Endodermal cell (in vitro differentiated cells): ENCODE results near the gene C1QTNF8. TPM values are rescaled to one million over a fixed set of nuclear protein-coding genes. Genes with fewer than 3 reads are reported as not detected.

Experiments used
- DNase-seq: peaks from one replicate; pipeline ENCODE4 v3.0.0-alpha.2; 2017
- H3K27ac ChIP-seq: 2 replicates; pipeline ENCODE4 v1.5.1; 2013; ENCODE audit warnings: mild to moderate bottlenecking, low read depth, low read length, moderate library complexity
- H3K27me3 ChIP-seq: 2 replicates; pipeline ENCODE4 v1.6.1; 2013; ENCODE audit warnings: mild to moderate bottlenecking, low read length, moderate library complexity; ENCODE audit not compliant: insufficient read depth, control insufficient read depth, poor library complexity, severe bottlenecking
- H3K36me3 ChIP-seq: 2 replicates; pipeline ENCODE4 v1.7.0; 2013; ENCODE audit warnings: mild to moderate bottlenecking, low read length, moderate library complexity; ENCODE audit not compliant: control insufficient read depth, insufficient read depth
- H3K4me1 ChIP-seq: one replicate; pipeline ENCODE4 v1.7.0; 2013; ENCODE audit warnings: low read length; ENCODE audit not compliant: control insufficient read depth, insufficient read depth
- H3K4me3 ChIP-seq: 2 replicates; pipeline ENCODE4 v1.5.1; 2013; ENCODE audit warnings: mild to moderate bottlenecking, low read length, moderate library complexity
- H3K9ac ChIP-seq: 2 replicates; pipeline ENCODE4 v1.6.1; 2013; ENCODE audit warnings: mild to moderate bottlenecking, low read length, moderate library complexity; ENCODE audit not compliant: poor library complexity, severe bottlenecking; ENCODE audit errors: extremely low read depth
- H3K9me3 ChIP-seq: 2 replicates; pipeline ENCODE4 v1.6.1; 2013; ENCODE audit warnings: mild to moderate bottlenecking, low read length, moderate library complexity; ENCODE audit not compliant: control insufficient read depth
- H3K27ac Mint-ChIP-seq: 2 replicates; pipeline ENCODE4 v1.8.0; 2020; ENCODE audit warnings: mixed read lengths
- H3K27me3 Mint-ChIP-seq: 2 replicates; pipeline ENCODE4 v1.8.0; 2021; ENCODE audit warnings: mild to moderate bottlenecking, mixed read lengths; ENCODE audit not compliant: insufficient read depth
- H3K36me3 Mint-ChIP-seq: 2 replicates; pipeline ENCODE4 v1.8.0; 2020; ENCODE audit warnings: low read depth, mixed read lengths
- H3K4me1 Mint-ChIP-seq: 2 replicates; pipeline ENCODE4 v1.8.0; 2020; ENCODE audit warnings: mixed read lengths
- H3K4me3 Mint-ChIP-seq: 2 replicates; pipeline ENCODE4 v1.8.0; 2020; ENCODE audit warnings: mild to moderate bottlenecking, moderate library complexity, mixed read lengths
- H3K9me3 Mint-ChIP-seq: 2 replicates; pipeline ENCODE4 v1.8.0; 2020; ENCODE audit warnings: mild to moderate bottlenecking, mixed read lengths
- CTCF ChIP-seq: fragments of 200-600 bp; sonication (generic); conservative IDR thresholded peaks from 2 replicates; pipeline ENCODE4 v1.5.0; 2021; ENCODE audit warnings: antibody characterized with exemption, mild to moderate bottlenecking
- WGBS, 2 experiments: methylation state at CpG; one replicate each; pipeline versions ENCODE4 v1.1.5 to v1.1.7; 2013; ENCODE audit warnings: missing lambda C conversion rate in 2 of 2, mixed read lengths in 1 of 2; ENCODE audit not compliant: insufficient coverage in 1 of 2, insufficient read length in 1 of 2; 5-methylcytosine and 5-hydroxymethylcytosine counted together
- total RNA-seq, 2 donors: library from RNA; stranded (reverse); fragmentation: NEBNext Ultra II Directional in 1 of 2; extraction: Animal tissue kit (Norgen Biotek cat#: 25700) in 1 of 2; gene quantifications; 2 replicates in 1 of 2; 3 replicates in 1 of 2; pipeline ENCODE4 v1.2.1, GENCODE V29; 2021

C1QTNF8 gene
- total RNA-seq, 2 donors from 2014 or later = 0.15 to 0.20 TPM

GRCh38 chr16:1062895-1063294 is 33.1 kb downstream of the C1QTNF8 start:
- Histone ChIP-seq H3K27me3 (no peaks in the 10 kb centered on the region), H3K27ac (no peak overlapping the region), H3K36me3 (no peaks in the 10 kb centered on the region), H3K4me3 (no peak overlapping the region), H3K9ac (no peak overlapping the region), H3K9me3 (peaks cover 6% of the 10 kb centered on the region), H3K4me1 (no peaks in the 10 kb centered on the region)
- no peaks in the 10 kb centered on the region for H3K4me1 Mint-ChIP-seq
- 80 to 89% methylated on average over 7 to 20 of the region's 20 CpGs for WGBS, 2 experiments
- H3K9me3 Mint-ChIP-seq = peaks cover 10% of the 10 kb centered on the region
- TF ChIP-seq CTCF = no peak
- peaks cover 2% of the 10 kb centered on the region for H3K27me3 Mint-ChIP-seq
- no peaks in the 10 kb centered on the region for H3K36me3 Mint-ChIP-seq
- H3K4me3 Mint-ChIP-seq = no peak overlapping the region
- DNase-seq = no peak
- H3K27ac Mint-ChIP-seq = no peak overlapping the region

GRCh38 chr16:1061769-1062505 is 34.1 kb downstream of the C1QTNF8 start:
- no peaks in the 10 kb centered on the region for H3K36me3 ChIP-seq
- WGBS, 2 experiments = 93 to 95% methylated on average over 30 to 43 of the region's 43 CpGs
- TF ChIP-seq CTCF = no peak
- no peak for DNase-seq
- no peak overlapping the region for H3K27ac ChIP-seq
- H3K4me3 ChIP-seq = no peak overlapping the region
- no peak overlapping the region for H3K4me3 Mint-ChIP-seq
- H3K9me3 Mint-ChIP-seq = peaks cover 10% of the 10 kb centered on the region
- H3K4me1 Mint-ChIP-seq = no peaks in the 10 kb centered on the region
- no peaks in the 10 kb centered on the region for H3K36me3 Mint-ChIP-seq
- no peak overlapping the region for H3K9ac ChIP-seq
- H3K4me1 ChIP-seq = no peaks in the 10 kb centered on the region
- peaks cover 6% of the 10 kb centered on the region for H3K9me3 ChIP-seq
- no peak overlapping the region for H3K27ac Mint-ChIP-seq
- H3K27me3 ChIP-seq = no peaks in the 10 kb centered on the region
- peaks cover 3% of the 10 kb centered on the region for H3K27me3 Mint-ChIP-seq

- no peak overlapping the region for H3K9ac ChIP-seq
- H3K27me3 ChIP-seq = no peaks in the 10 kb centered on the region
- no peaks in the 10 kb centered on the region for H3K36me3 Mint-ChIP-seq
- H3K27ac ChIP-seq = no peak overlapping the region
- H3K36me3 ChIP-seq = no peaks in the 10 kb centered on the region
- no peaks in the 10 kb centered on the region for H3K4me1 ChIP-seq
- DNase-seq = no peak
- H3K27me3 Mint-ChIP-seq = peaks cover 2% of the 10 kb centered on the region
- peaks cover 6% of the 10 kb centered on the region for H3K9me3 ChIP-seq
- H3K4me1 Mint-ChIP-seq = no peaks in the 10 kb centered on the region
- H3K27ac Mint-ChIP-seq = no peak overlapping the region
- no peak overlapping the region for H3K4me3 Mint-ChIP-seq
- no peak overlapping the region for H3K4me3 ChIP-seq
- H3K9me3 Mint-ChIP-seq = peaks cover 10% of the 10 kb centered on the region
- no peak for TF ChIP-seq CTCF
- WGBS, 2 experiments = 90 to 95% methylated on average over 24 to 42 of the region's 42 CpGs
These were observed 35.4 kb downstream of the C1QTNF8 start for GRCh38 chr16:1060416-1061340.
